ENCODE results near the gene CNTN5.

GRCh38 chr11:99241066-99241465, 220.3 kb downstream of the CNTN5 start:
- TF ChIP-seq CTCF (conservative IDR thresholded peaks at IDR 0.05 in 1 of 2, IDR thresholded peaks at IDR 0.05 in 1 of 2; ENCODE audit: low read depth in 1 of 2, low read length in 2 of 2) (no peak), EZH2 (IDR thresholded peaks at IDR 0.05; ENCODE audit: low read length, missing control alignments) (no peak)
